ENCODE results near the gene CHCHD4.

Gene CHCHD4

GRCh38 chr3:14156201-14156600 is 31.5 kb upstream of the CHCHD4 start:
- TF ChIP-seq, protein P1, sequence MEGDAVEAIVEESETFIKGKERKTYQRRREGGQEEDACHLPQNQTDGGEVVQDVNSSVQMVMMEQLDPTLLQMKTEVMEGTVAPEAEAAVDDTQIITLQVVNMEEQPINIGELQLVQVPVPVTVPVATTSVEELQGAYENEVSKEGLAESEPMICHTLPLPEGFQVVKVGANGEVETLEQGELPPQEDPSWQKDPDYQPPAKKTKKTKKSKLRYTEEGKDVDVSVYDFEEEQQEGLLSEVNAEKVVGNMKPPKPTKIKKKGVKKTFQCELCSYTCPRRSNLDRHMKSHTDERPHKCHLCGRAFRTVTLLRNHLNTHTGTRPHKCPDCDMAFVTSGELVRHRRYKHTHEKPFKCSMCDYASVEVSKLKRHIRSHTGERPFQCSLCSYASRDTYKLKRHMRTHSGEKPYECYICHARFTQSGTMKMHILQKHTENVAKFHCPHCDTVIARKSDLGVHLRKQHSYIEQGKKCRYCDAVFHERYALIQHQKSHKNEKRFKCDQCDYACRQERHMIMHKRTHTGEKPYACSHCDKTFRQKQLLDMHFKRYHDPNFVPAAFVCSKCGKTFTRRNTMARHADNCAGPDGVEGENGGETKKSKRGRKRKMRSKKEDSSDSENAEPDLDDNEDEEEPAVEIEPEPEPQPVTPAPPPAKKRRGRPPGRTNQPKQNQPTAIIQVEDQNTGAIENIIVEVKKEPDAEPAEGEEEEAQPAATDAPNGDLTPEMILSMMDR (IDR thresholded peaks at IDR 0.05; ENCODE audit: extremely low read depth, insufficient read depth, missing control alignments) = no peak
- in situ Hi-C loops (cut with MboI; ENCODE audit: low pct_unique_long_range_greater_than_20kb, low sequenced_read_pairs, unreplicated experiment) = no loop called here
- no peak for DNase-seq (ENCODE audit: low spot score)

DNA sequence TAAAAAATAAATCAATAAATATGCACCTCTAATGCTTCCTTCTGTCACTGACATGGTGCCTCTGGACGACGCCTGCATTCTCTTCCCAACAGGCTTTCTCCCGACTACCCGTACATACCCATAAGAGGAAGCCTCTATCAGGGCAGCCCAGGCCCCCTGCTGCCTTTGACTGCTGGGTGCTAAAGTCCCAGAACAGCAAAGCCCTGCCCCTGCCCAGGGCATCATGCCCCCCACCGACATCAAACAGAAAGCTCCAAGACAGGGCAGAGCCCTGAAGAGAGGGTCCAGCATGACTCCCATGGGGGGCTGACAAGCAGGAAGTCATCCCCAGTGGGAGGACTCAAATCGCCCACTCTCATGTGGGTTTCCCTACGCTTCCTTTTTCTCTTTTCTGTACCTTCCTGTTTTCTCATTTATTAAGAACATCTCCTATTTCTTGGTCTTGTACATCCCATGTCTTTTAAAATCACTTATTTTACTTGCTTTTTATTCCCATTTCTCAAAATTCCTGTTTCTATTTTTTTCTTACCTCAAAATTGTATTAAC is 30.3 kb upstream of the CHCHD4 start:
- in situ Hi-C loops (cut with MboI; ENCODE audit: low pct_unique_long_range_greater_than_20kb, low sequenced_read_pairs, unreplicated experiment) = no loop called here
- no peak for DNase-seq (ENCODE audit: low spot score)
- TF ChIP-seq, protein P1 (IDR thresholded peaks at IDR 0.05; ENCODE audit: extremely low read depth, insufficient read depth, missing control alignments) = no peak

DNA sequence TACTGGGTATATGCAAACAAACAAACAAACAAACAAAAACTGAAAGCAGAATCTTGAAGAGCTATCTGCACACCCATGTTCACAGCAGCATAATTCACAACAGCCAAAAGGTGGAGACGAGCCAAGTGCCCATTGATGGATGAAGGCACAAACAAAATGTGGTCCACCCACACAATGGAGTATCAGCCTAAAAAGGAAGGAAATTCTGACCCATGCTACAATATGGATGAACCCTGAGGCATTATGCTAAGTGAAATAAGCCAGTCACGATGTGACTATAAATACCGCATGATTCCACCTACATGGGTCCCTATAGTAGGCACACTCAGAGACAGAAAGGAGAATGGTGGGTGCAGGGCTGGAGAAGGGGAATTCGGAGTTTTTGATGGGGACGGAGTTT is 29.6 kb upstream of the CHCHD4 start:
- in situ Hi-C loops (cut with MboI; ENCODE audit: low pct_unique_long_range_greater_than_20kb, low sequenced_read_pairs, unreplicated experiment) = no loop called here
- no peak for DNase-seq (ENCODE audit: low spot score)
- TF ChIP-seq, protein P1 (IDR thresholded peaks at IDR 0.05; ENCODE audit: extremely low read depth, insufficient read depth, missing control alignments) = no peak

DNA sequence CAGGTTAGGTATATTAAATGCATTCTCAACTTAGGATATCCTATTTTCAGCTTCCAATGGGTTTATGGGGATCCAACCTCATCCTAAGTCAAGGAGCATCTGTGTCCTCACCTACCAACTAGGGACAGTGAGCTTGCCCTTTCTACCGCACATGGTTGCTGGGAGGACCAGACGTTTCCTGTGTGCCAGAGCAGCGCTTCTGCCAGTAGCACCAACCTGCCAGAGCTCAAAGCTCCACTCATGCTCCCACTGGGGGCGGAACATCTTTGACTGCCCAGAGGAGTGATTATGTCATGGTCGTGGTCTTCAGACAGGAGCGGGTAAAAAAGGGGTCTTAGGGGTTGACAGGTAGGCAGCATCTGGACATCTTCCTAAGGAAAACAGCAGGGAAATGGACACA is 29.0 kb upstream of the CHCHD4 start:
- in situ Hi-C loops (cut with MboI; ENCODE audit: low pct_unique_long_range_greater_than_20kb, low sequenced_read_pairs, unreplicated experiment) = no loop called here
- no peak for DNase-seq (ENCODE audit: low spot score)
- TF ChIP-seq, protein P1 (IDR thresholded peaks at IDR 0.05; ENCODE audit: extremely low read depth, insufficient read depth, missing control alignments) = no peak

GRCh38 chr3:14152963-14153355 is 28.3 kb upstream of the CHCHD4 start:
- in situ Hi-C loops (cut with MboI; ENCODE audit: low pct_unique_long_range_greater_than_20kb, low sequenced_read_pairs, unreplicated experiment) = no loop called here
- TF ChIP-seq, protein P1 (IDR thresholded peaks at IDR 0.05; ENCODE audit: extremely low read depth, insufficient read depth, missing control alignments) = no peak
- DNase-seq (ENCODE audit: low spot score) = no peak

GRCh38 chr3:14152233-14152962 is 27.7 kb upstream of the CHCHD4 start:
- DNase-seq (ENCODE audit: low spot score) = no peak
- in situ Hi-C loops (cut with MboI; ENCODE audit: low pct_unique_long_range_greater_than_20kb, low sequenced_read_pairs, unreplicated experiment) = no loop called here
- TF ChIP-seq, protein P1 (IDR thresholded peaks at IDR 0.05; ENCODE audit: extremely low read depth, insufficient read depth, missing control alignments) = peak; percentile 20

All from GM13977 (cell line).